ENCODE results near the gene EIF4A3.
"Not testable (repeated sequence)": the region's sequence is repeated elsewhere in the genome, so short reads cannot be mapped to it uniquely, and the experiment has no call there.

EIF4A3 gene

GRCh38 chr17:80099291-80100034 is 47.5 kb downstream of the EIF4A3 start:
- no peak for DNase-seq (ENCODE audit: low spot score)

GRCh38 chr17:80097844-80098691 is 48.9 kb downstream of the EIF4A3 start:
- DNase-seq (ENCODE audit: low spot score) = no peak

- DNase-seq (ENCODE audit: low spot score) = no peak
Observed at GRCh38 chr17:80097127-80097621, 49.8 kb downstream of the EIF4A3 start.

- DNase-seq (ENCODE audit: low spot score) = no peak
Observed at GRCh38 chr17:80096561-80097021, 50.3 kb downstream of the EIF4A3 start.

- DNase-seq (ENCODE audit: low spot score) = no peak
Observed at GRCh38 chr17:80095844-80096475, 51.0 kb downstream of the EIF4A3 start.

GRCh38 chr17:80095038-80095843 is 51.7 kb downstream of the EIF4A3 start:
- DNase-seq (ENCODE audit: low spot score) = no peak

GRCh38 chr17:80092959-80093358 is 54.0 kb downstream of the EIF4A3 start:
- no peak for DNase-seq (ENCODE audit: low spot score)

GRCh38 chr17:80091376-80091775 is 55.6 kb downstream of the EIF4A3 start:
- no peak for DNase-seq (ENCODE audit: low spot score)

- not testable (repeated sequence) for DNase-seq (ENCODE audit: low spot score)
Observed at GRCh38 chr17:80090164-80090563, 56.8 kb downstream of the EIF4A3 start.

GRCh38 chr17:80089762-80090161 is 57.2 kb downstream of the EIF4A3 start:
- DNase-seq (ENCODE audit: low spot score) = no peak

GRCh38 chr17:80087346-80088265 is 59.3 kb downstream of the EIF4A3 start:
- no peak for DNase-seq (ENCODE audit: low spot score)

- no peak for DNase-seq (ENCODE audit: low spot score)
Observed at GRCh38 chr17:80086616-80087015, 60.3 kb downstream of the EIF4A3 start.

- no peak for DNase-seq (ENCODE audit: low spot score)
Observed at GRCh38 chr17:80086081-80086480, 60.8 kb downstream of the EIF4A3 start.

GRCh38 chr17:80084773-80085172 is 62.2 kb downstream of the EIF4A3 start:
- DNase-seq (ENCODE audit: low spot score) = no peak

Measured in CD4-positive, alpha-beta T cell treated with Interleukin-6 at 100 ng/mL for 8 hours (primary cell).